Stimulated activated CD8-positive, alpha-beta memory T cell treated with anti-CD3 and anti-CD28 coated beads, Interleukin-7, amount 100 ng/mL, for 48 hours (primary cell): ENCODE results near the gene BICD1.
"Not testable (repeated sequence)": the region's sequence is repeated elsewhere in the genome, so short reads cannot be mapped to it uniquely, and the experiment has no call there.

Source experiments
- DNase-seq, 2 donors: peaks; one replicate each; pipeline ENCODE4 v3.0.0-alpha.2; 2020; ENCODE audit warnings: low read depth in 1 of 2; ENCODE audit errors: extremely low read depth in 1 of 2

The BICD1 gene

DNA sequence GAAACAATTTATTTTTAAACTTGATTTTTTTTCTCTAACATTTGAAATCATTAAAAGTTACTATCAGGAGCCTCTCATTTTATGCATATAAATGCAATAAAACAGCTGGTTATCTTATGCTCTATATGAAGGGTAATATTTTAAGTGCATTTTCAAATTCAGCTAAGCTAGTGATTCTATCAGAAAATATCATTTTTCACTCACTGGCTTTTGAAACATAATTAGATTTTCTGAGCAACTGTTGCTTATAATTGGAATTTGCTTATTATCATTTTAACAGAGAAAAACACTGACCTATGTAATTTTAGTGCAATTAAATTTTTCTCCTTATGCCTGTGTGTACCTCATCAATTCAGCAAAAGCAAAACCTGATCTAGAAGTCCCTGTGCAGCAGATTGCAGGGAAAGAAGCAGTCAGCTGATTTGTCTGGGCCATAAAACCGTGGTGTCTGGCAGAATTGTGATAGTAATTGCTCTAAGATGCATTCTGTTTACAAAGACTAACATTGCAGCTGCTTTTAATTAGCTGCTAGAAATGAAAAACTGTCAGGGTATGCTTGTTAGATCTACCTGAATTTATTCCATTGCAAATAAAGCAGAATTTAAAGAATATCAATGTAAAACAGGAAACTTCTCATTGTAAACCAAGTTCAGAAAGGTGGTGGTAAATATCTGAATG, 75.0 kb downstream of the BICD1 start:
- no peak for DNase-seq

DNA sequence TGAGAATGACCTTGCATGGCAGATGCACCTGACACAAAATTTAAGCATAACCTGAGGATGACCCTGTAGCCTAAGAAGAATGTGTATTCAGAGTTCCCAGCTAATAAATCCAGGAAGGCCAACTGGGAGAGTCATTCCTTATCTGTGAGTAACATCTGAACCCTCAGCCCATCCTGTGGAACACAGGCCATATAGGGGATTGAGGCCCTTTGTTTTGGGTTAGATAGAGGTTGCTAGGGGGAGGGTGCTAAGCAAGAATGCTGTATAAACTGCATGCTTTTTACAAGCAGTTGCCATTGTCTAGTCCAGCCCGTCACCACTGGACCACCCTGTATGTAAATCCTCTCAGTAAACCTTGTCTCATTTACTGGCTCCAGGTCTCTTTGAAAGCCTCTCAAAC, 77.0 kb downstream of the BICD1 start:
- DNase-seq, result no peak

DNA sequence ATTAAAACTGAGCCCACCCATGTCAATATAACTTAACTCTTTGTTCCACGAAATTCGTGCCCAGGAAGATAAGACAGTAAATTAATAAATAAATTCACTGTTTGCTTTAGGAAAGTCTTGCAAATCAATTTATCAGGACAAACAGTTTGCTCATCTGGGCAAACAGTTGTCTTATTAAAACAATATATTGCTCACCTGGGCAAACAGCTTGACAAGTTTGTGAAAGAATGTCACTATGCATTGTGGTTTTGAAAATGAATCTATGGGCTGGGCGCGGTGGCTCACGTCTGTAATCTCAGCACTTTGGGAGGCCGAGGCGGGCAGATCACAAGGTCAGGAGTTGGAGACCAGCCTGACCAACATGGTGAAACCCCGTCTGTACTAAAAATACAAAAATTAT, 80.5 kb downstream of the BICD1 start:
- not testable (repeated sequence) for DNase-seq

DNA sequence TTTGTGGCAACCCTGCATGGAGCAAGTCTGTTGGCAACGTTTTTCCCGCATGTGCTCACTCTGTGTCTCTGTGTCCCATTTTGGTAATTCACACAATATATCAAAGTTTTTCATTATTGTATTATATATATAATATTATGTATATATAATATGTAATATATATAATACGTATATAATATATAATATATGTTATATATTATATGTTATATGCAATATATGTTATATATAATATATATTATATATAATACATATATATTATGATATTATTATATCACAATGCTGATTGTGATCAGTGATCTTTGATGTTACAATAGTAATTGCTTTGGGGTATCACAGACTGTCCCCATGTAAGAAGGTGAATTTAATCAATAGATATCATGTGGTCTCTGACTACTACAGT, 84.8 kb downstream of the BICD1 start:
- no peak for DNase-seq

DNA sequence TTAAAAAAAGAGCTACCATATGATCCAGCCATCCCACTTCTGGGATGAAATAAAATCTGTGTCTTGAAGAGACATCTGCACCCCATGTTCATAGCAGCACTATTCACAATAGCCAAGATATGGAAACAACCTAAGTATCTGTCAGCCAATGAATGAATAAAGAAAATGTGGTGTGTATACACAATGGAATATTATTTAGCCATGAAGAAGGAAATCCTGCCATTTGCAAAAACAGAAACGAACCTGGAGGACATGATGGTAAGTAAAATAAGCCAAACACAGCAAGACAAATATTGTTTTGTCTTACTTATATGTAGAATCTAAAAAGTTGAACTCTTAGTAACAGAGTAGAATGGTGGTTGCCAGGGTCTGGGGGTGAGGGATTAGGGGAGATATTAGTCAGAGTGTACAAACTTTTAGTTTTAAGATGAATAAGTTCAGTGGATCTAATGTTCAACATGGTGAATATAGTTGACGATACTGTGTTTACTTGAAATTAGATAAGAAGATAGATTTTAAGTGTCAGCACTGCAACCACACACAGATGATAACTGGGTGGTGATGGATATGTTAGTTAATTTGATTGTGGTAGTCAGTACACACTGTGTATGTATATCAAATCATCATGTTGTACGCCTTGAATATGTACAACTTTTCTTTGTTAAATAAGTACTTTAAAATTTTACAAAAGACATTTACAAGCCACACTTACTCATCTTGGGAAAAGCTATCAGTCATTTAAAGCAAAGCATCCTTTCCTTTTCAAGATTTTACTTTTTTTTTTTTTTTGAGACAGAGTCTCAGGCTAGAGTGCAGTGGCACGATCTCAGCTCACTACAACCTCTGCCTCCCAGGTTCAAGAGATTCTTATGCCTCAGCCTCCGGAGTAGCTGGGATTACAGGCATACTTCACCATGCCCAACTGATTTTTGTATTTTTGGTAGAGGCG, 89.9 kb downstream of the BICD1 start:
- no peak for DNase-seq

DNA sequence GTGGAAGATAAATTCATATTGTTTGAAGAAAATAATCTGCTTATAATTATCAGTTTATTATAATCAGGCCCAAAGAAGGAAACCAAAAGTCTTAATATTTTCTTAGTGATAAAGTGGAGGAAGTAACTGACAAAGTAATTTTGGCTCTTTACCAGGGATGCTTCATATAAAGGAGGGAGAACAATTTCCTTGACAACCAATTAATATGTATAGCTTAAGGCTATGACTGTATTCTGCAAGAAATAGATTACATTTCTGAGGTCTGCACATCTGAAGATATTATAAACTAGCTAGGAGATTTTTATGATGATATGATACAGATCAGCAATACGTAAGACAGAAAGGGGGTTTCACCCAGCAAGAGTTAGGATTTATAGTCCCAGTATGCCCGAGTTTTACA, 90.8 kb downstream of the BICD1 start:
- DNase-seq, result no peak

DNA sequence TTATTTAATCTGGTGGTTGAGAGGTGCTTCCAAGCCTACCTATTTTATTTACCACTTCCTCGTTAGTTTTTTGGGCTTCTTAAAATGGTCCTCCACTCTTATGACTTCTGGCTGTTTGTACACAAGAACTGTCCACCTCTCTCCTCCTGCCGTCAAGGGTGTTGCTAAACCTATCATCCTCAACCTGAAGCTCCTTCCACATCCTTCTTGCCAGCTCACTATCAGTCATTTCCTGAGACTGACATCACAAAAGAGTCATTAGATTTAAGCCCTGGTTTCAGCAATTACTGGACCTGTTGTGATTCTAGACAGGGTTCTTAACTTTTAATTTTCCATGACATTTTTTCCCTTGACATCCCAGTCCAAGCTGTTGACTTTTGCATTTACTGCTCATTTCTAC, 91.9 kb downstream of the BICD1 start:
- no peak for DNase-seq

DNA sequence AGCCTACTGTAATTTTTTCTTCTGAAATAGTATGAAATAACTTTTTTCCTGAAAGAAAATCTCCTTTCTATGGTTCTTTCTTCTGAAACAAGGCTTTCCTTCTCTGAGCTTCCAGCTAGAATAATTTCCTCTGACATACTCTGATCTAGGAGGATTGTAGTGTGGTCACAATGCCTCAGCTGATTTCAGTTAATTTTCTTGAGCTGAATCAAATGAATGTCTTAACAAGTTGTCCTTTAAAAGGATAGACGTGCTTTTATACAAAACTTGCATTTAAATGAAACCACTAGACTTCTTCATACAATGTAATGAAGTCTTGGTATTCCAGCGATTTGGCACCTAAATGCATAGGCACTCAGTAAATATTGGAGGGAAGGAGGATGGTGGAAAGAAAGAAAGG, 94.4 kb downstream of the BICD1 start:
- no peak for DNase-seq

DNA sequence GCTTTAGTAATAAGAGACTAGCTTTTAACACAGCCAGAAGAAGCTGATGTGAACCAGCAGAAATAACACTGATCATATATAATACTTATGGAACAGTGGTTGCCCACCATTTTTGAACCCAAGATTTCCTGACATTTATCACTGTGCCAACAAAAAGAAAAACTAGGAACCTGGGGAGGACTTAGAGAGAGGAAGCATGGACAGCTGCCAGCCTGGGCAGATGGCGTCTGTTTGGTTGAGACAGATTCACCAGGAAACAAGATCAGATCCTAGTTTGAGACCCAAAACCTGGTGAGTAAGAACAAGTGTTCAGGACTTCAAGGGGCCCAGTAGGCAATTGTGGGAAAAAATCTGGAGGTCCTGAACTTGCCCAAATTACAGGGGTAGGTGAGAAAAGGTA, 95.3 kb downstream of the BICD1 start:
- DNase-seq, result no peak

DNA sequence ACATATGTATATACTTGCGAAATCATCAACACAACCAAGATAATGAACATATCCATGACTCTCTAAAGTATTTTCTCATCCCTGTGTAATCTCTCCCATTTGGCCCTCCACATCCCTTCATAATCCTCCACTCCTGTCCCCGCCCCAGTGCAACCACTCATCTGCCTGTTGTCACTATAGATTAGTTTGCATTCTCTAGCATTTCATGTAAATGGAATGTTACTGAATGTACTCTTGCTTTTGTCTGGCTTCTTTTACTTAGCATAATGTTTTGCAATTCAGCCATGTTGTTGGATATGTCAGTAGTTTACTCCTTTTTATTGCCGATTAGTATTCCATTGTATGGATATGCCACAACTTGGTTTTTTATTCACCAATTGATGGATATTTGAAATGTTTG, 99.1 kb downstream of the BICD1 start:
- DNase-seq, result no peak

DNA sequence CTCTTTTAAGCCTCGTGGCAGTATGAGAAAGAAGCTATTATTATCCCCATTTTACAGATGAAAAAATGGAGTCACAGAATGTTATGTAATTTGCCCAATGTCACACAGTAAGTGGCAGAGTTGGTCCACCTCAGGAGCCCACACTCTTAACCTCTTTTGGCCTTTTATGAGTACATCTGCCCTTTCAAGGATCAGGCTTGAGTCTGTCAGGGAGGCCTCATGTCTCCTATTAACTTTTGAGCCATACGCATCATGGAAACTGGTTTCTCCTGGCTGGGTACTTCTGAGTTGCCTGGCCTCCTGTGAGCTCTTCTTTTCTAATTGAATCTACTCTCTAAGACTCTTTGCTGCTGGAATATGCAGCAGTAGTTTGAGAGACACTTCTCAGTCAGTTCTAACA, 101.7 kb downstream of the BICD1 start:
- no peak for DNase-seq

DNA sequence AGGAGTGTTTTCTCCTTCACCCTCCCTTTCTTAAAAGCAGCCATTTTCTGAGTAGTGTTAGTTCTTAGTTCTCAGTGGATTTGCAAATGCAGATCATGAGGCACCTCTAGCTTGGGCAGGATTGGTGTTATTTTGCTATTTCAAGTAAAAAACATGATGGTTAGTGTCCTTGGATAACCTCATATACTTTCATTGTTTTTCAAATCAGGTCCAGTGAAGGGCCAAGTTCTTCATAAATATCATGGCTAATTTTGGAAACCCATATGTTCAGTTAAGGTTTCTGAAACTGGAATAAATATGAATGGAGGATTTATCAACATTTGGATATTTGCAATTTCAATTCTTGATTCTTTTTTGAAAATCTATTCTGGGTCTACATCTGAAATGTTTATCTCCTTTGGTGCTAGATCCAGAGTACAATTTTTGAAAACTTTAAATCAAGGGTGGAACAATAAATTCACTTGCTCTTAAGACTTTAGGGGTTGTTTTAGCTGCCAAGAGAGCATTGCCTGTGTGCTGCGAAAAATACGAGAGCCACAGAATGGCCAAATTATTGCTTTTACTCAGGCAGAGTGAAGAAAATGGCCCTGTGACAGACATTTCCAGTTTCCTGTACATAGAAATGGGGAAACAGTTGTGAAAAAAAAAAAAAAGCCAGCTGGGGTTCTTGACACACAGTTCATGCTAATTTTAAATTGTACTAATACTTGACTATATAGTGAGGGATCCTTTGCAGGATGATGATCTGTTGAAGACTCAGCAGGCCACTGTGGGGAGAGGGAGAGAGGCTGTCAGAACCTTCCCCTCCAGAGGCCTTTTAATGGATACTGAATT, 104.6 kb downstream of the BICD1 start:
- no peak for DNase-seq

DNA sequence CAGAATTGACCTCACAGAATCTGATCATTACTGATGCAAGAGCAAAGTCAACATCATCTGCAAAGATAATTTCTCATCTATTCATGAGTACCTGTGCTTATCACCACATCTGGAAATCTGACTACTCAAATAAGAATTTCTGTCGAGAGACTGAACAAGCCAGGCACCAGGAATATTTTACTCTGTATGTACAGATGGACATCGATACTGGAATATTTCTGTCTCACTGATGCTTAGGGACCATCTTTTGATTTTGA, 105.2 kb downstream of the BICD1 start:
- no peak for DNase-seq

DNA sequence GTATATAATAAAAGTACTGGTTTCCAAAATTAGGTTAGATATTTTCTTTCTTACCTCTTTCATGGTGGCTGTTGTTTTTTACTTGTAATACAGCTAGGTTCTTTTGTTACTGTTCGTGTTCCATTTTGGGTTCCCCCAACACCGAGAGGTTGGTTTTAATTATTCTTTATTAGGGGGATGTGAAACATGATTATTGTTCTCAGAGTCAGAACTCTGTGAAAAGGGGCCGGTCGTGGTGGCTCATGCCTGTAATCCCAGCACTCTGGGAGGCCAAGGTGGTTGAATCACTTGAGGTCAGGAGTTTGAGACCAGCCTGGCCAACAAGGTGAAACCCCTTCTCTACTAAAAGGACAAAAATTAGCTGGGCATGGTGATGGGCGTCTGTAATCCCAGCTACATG, 108.1 kb downstream of the BICD1 start:
- DNase-seq, result no peak

DNA sequence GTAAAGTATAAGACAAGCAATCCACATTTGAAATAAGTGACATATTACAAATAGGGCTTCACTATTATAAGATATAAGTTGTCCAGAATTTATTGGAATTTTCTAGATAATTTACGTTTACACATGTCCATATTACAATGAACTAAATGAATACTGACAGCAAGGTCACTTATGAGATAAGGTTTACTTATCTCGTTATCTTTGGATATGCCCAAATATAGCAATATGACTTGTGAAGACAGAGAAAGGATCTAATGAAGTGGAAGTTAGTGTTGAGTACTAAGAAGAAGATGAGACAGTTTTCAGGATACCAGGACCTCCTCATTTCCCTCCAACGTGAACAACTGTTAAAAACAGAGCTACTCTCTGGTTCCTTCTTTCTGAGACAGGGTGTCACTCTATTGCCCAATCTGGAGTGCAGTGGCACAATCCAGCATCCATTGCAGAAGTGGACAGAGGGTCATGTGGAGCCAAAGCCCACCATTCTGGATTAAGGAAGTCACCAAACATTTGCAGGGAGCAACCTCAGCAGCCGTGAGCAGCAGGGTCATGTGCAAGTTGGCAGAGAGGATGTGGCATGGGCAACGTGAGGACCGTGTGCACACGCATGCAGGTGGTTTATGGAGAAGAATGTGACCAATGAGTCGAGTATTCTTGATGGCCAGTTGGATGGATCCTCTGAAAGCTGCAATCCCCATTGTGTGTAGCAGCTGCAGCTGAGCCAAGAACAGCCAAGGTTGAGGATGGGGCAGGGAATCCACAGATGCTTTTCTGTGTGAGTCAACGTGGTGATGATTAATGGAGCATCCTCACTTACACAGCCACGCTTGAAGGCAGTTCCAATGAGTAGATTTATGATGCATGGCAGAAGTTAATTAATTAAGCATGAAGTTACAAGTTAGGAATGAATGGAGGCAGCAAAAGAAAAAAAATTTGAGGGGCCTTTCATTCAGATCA, 111.0 kb downstream of the BICD1 start:
- DNase-seq, result no peak

DNA sequence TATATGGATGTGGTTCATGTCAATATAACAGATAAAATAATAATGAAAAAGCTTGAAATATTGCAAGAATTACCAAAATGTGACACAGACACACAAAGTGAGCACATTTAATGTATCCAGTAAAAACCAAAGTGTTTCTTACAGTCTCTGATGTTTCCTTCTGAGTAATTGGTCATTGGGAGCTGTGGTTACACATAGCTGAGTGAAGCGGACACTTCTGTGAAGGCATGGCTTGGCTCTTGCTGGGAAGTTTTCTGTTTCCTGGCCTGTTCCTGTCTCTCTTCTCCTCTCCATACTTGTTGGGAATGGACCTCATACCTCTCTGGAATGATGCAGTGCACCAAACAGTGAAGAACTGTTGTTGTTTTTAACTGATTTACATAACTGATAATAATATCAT, 117.3 kb downstream of the BICD1 start:
- DNase-seq, result no peak

DNA sequence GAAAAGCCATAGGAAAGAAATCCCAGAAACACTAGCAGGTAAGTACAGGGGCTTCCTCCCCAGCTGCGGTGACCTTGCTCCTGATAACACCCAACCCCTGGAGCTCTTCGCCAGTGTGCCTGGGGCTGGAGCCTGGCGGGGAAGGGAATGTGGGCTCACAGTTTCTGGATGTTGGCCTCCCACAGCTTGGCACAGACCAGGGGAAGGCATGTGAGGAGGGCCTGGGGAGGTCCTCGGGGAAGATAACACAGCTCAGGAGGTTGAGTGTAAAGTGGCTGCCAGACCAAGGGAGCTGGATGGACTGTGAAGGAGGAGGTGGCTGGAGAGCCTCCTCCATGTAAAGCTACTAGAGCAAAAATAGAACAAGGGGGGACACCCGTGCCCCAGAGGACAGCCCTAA, 120.1 kb downstream of the BICD1 start:
- DNase-seq, result no peak

DNA sequence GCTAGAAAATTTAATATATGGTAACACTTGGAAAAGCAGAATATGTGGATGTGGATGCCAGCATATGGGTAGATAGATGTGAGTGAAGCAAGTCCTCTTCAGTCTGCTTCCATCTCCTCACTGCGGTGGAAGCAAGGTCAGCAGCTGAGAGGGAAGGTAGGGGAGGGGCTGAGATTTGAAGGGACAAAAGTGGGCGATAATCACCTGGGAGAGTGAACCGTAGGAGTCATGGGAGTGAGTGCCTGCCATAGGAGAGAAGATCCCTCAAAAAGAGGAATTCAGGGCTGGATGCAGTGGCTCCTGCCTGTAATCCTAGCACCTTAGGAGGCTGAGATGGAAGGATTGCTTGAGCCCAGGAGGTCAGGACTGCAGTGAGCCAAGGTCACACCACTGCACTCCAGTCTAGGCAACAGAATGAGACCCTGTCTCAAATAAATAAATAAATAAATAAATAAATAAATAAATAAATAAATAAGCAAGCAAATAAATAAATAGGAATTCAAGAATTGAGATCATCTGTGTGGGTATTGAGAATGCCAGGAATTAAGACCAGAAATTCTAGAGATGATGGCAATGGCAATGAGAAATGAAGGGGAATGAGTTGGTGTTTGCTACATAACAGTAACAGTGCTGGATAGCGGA, 123.4 kb downstream of the BICD1 start:
- no peak for DNase-seq

DNA sequence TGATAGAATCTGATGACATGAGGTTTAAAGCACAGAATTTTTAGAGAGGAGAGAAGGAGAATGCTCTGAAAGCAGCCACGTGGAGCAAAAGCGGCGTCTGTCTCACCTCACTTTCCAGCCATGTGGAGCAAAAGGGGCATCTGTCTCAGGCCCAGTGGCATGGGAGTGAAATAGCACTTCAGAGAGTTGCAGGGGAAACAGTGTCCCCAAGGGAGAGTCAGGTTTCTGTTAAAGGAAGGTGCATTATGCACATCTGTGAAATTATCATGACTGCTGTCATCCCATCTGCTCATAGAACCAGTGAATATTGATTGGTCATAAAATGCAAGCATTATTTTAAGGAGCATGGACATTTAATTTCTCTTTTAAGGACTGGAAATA, 124.0 kb downstream of the BICD1 start:
- DNase-seq, result no peak

DNA sequence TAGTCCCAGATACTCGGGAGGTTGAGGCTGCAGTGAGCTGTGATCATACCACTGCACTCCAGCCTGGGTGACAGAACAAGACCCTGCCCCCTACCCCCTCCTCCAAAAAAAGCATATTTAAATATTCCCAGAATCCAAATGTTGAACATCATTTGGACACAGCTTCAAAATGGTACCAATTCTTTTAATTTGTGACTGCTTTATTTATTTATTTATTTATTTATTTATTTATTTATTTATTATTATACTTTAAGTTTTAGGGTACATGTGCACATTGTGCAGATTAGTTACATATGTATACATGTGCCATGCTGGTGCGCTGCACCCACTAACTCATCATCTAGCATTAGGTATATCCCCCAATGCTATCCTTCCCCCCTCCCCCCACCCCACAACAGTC, 124.7 kb downstream of the BICD1 start:
- DNase-seq, result not testable (repeated sequence)
